Peyer's patch (tissue), 4 donors: Measurements from ENCODE around the gene NMNAT1.

ENCODE experiments used
- CTCF ChIP-seq, 6 experiments: fragments of 450-650 bp in 4 of 6; fragments of 200-600 bp in 2 of 6; sonication (generic) in 1 of 6; IDR thresholded peaks; one replicate each; pipeline ENCODE4 v1.5.1; 2017 to 2019; ENCODE audit warnings: antibody characterized with exemption in 6 of 6, mild to moderate bottlenecking in 3 of 6, moderate library complexity in 1 of 6
- POLR2A ChIP-seq, 2 donors: fragments of 450-650 bp; IDR thresholded peaks; one replicate each; pipeline ENCODE4 v1.5.1; 2017; ENCODE audit warnings: antibody characterized with exemption in 2 of 2, mild to moderate bottlenecking in 2 of 2, moderate library complexity in 2 of 2

- TF ChIP-seq CTCF (IDR thresholded peaks at IDR 0.05) (no peak), POLR2A (IDR thresholded peaks at IDR 0.05) (no peak)
Observed at GRCh38 chr1:9984253-9984652, 41.0 kb downstream of the NMNAT1 start.
